NCI-H1417 treated with DMSO at 0.1 percent for 48 hours (cell line): Measurements from ENCODE around the gene RBP5.
"Not testable (repeated sequence)": the region's sequence is repeated elsewhere in the genome, so short reads cannot be mapped to it uniquely, and the experiment has no call there.

Experiments
- DNase-seq: peaks from one replicate; lab custom pipeline; 2025; lab: John Stamatoyannopoulos, UW

The RBP5 gene

DNA sequence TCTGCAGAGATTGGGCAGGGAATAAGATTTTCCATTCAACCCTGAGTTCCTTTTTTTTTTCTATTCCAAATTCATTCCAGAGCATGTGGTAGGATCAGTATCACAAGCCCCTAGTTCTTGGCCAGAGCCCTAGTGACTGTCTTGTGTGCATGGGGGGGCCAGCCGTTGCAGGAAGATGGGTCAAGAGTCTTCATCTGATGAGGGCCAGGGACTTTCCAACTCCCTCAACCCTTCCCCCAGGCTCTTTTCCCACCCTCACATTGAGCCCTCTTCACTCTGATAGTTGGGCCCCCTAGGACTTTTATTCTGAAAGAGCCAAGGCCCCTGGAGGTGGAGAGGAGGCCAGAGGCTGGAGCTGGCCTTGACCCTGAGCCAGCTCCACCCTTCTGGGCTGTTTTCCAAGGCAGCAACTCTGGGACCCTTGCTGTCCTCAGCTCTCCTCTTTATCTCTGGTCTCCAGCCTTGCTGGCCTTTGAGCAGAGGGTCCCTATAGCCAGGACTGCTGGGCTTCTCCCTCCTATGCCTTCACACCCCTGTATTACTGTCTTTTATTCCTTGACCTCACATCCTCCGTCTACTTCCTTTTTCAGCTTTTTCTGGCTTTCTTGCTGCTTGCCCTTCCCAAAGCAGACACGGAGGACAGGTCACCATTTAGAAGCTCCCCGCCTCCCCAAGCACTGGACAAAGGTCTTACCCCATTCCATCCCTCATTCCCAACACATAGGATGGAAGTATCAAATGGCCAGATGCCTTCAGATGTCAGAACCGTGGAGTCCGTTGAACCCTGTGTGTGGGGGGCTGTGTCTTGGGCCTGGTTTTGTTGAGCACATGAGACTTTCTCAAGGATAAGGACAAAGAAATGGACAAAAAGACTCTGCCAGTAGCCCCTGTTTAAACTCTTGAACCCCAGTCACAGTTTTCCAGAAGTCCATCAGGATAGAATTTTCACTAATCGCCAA, 5.6 kb downstream of the RBP5 start:
- no peak for DNase-seq

DNA sequence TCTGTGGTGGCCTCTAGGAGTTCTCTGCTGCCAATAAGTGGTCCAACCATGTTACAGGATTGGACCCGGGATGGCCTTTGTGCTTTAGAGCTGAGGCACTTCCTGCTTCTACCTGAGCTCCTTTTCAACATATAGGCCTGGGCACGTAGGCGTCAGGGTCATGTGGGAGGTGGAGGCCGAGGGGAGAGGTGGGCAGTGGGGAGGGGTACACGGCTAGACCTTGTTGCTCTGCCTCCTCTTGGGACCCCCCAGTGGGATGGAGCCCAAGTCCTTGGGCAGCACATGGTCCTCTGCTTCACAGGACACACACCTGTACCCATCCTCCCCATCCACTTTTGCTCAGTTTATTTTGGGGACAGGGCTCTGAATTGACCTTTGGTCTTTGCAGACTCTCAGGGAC, 7.4 kb downstream of the RBP5 start:
- DNase-seq = no peak

DNA sequence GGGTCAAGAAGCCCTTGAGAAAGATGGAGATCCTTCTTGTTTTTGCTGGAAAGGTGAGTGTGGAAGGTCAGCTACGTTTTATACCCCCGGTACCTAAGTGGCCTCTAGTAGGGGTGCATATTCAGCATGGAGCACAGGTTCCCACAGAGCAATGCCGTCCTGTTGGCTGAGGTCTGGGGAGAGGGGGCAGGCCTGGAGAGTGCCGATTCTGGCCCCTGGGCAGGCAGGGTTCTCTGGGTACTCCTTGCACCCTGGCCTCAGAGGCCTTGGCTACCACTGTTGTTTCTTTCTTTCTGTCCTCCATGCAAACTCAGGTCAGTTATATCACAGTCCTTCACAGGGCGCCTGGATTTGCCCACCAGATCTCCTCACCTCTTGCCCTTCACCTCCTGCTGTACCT, 8.5 kb downstream of the RBP5 start:
- DNase-seq = no peak

DNA sequence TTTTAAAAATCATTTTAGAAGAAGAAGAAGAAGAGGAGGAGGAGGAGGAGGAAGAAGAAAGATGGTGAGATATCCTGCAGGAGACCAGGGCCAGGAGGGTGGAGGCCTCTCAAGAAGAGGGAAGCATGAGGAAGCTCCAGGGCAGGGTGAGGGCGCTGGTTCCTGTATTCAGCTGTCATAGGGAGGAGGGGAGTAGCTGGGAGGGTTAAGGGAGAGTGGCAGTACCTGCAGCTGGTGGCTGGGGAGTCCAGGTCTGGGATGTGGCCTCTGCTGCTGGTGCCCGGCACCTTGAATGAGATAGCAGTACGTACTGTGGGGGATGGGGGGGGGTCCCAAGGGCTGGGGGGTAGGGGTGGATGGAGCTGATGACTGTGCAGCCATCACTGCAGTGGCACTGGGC, 9.8 kb downstream of the RBP5 start:
- no peak for DNase-seq

DNA sequence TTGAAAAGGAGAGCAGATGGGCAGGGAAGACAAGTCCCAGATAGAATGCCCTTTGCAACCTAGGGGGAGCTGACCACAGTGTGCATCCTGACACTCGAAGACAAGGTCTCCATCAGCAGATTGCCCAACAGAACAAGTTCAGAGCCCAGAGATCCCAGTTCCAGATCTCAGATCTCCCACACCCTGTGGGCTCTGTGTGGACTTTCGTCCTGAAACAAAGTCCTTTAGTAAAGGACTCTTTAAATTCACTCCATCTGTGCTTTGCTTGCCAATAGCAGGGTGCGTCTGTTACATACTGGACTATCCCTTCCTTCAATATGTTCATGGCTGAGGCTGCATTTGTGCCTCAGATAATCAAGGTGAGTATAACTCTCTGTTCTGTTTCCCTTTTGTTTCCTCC, 11.0 kb downstream of the RBP5 start:
- no peak for DNase-seq

DNA sequence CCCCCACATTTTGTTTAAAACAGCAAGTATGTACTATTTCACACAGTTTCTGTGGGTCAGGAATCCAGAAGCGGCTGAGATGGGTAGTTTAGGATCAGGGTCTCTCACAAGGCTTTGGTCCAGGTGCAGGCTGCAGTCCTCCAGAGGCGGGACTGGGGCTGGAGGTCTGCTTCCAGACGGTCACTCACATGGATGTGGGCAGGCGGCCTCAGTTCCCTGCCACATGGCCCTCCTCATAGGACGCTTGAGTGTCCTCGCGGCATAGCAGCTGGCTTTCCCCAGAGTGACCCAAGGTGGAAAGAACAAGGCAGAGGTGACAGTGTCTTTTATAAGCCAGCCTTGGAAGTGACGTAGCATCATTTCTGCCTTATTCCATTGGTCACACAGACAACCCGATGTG, 11.8 kb downstream of the RBP5 start:
- DNase-seq = no peak

DNA sequence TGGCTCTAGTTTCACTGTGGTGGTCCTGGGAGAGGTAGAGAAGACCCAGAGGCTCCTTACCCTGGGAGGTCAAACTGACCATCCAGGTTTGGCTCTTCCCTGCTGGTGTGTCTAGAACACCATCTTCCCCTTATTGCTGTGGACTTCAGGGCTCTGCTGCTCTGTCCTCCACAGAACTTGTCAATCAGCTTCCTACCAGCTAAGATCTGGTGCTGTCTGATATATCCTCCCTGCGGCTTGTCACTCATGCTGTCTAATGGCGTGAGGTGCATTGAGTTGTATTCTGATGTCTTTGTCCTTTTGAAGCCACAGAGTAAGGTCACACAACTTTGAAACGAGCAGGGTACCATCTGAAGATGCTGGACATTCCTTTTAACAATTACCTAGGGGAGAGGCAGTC, 12.5 kb downstream of the RBP5 start:
- DNase-seq = no peak

DNA sequence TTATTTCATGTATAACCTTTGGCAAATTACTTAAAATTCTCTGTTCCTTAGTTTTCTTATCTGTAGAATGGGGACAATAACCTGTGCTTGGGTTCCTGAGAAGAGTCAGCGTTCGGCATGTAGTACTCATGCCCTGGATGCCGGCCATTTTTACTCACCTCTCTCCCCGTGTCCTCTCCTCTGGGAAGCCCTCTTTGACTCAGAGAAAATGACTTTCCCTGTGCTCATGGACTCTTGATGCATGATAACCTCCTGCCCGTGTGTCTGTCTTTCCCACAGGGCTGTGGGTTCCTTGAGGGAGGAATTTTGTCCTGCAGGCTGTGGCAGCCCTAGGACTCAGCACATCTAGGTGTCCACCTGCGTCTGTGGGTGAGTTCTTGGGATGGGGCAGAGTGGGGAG, 13.8 kb downstream of the RBP5 start:
- no peak for DNase-seq

DNA sequence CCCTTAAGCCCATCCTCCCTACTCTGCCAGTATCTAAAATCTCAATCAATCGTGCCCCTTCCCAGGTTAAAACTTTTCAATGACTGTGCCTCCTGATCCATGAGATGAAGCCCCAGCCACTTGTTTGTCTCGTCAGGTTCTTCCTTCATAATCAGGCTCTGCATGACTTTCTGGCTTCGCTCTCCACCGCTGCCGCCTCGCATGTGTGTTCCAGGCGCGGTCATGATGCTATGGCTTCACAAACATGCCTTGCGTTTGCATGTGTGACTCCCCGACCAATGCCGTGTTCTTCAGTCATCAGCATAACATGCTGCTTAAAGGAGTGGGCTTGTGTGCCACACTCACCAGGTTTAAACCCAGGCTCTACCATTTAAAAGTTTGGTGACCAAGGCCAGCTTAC, 14.7 kb downstream of the RBP5 start:
- DNase-seq = no peak

DNA sequence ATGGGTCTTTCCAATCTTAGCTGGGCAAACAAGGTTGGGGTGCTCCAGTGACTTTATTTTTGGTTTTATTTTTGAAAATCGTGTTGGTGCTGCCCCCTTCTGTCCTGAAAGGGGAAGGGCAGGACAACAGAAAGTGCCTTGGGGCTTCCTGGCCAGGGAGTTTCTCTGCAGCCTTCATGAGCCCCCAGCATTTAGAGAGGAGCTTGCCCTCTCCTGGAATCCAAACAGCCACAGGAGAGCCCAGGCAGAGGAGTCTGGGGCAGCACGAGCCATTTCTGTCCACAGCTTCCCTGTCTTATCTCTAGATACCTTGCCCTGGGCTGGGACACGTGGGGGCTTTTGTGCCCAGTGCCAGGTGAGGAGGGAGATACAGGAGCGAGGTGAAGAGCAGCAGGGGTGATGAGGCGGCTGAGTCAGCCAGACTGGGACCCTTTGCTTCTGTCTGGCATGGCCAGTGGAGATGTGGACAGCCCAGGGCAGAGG, 15.3 kb downstream of the RBP5 start:
- no peak for DNase-seq

DNA sequence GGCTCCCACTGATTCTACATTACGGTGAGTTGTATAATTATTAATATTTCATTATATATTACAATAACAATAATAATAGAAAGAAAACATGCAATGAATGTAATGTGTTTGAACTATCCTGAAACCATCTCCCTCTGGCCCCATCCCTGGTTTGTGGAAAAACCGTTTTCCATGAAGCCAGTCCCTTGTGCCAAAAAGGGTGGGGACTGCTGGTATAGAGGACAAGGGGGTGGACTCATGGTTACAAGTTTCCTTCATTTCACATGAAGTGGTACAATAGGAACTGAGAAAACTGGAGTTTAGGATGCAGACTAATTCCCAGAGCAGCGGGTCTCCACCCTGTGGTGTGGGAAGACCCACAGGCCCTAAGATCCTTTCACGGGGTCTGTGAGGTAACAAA, 16.6 kb downstream of the RBP5 start:
- no peak for DNase-seq

DNA sequence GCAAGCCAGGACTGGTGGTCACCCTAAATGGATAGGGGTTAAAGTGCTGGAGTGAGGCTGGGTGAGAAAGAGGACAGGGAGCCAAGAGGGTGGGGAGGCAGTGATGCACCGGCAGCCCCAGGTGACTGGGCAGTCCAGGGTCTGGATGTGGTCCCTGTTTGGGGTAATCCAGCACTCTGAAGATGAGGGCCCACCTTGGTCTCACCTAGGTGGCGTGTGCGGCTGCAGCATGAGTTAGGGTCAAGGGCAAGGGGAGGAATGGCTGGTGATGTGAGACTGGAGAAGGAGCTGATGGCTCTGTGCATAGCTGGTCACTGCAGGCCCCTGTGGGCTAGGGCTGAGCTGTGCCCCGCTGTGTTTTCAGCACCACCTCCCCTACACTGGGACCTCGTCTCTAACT, 18.0 kb downstream of the RBP5 start:
- DNase-seq = no peak

DNA sequence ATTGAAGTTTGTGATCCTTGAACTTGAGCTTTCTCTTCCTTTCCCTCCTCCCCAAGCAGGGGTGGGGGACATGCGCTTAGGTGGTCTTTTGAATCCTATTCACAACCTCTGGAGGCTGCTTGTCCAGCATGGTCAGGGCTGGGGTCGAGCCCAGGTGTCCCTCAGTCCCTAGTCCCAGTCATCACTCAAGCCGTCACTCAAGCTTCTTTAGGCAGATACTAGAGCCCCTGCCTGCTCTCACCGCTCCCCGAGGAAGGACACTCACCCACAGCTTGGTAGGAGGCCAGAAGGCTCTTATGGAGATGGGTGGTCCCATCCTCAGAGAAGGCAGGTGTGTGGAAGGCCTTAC, 19.1 kb downstream of the RBP5 start:
- no peak for DNase-seq

DNA sequence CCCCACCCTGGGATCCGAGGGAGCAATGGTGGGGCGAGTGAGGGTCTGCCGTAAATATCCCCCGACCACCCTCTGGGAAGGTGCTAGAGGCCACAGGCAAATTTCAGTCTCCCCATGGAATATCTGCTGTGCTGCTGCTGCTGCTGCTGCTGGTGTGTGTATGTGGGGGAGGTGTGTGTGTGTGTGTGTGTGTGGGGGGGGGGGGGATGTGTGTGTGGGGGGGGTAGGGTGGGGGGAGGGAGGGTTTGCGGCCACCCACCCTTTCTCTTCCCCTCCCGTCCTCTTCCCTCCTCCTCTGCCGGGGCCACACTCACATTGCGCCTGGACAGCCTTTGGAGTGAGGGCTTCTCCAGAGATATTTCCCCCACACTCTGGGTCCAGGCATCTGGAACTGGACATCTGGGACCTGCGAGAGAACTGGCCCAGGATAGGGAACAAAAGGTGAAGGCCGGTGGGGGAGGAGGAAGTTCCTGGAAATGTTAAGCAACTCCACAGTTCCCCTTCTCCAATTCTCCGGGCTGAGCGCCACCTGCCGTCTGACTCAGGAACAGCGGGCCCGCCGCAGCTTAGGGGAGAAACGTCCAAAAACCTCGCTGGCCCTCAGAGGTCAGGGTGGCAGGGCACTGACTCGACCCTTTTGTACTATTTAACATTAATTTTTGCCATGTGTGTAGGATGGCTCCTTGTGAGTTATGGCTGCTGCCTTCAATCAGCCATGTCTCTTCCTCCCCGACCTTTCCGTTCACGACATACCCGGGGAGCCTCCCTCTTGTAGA, 19.7 kb downstream of the RBP5 start, which contains the start of gene C1RL:
Gene C1RL, minus strand, starts transcription at position 419 of the 776 bp plus-strand sequence. Its CDS starts 34 bp downstream, at position 385.
- DNase-seq = peak; percentile 35

DNA sequence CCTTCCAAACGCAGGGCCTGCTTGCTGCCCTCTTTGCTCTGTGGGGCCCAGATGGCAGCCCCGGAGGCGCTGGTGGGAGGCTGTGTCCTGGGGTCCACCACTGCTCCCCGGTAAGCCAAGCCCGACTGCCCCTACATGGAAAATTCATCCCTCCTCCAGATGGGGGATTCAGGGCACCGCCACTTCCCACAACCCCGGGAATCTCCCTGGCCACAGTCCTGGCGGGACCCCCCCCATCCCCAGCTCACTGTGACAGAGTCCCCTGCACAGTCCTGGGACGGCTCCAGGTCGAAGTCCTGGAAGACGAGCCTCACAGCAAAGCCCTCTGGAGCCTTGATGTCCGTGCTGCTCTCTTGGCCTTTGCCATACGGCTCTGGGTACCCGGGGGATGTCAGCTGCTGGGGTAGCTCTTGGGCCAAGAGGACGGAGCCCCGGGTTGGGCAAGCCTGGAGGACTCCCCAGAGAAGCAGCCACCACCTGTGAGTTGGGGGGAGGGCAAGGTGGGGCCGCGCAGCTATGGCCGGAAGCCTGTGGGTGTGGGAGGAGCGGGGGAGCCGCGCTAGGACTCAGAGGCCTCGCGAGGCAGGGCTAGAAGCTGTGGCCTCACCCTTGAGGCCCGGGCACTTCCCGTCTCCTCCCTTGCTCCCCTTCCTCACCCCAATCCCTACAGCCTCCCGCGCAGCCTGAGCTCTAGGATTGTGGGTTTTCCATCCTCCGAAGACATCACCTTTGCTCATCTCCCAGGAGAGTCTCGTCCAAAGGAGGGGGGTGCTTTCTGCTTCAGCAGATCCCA, 20.5 kb downstream of the RBP5 start:
- DNase-seq = no peak

DNA sequence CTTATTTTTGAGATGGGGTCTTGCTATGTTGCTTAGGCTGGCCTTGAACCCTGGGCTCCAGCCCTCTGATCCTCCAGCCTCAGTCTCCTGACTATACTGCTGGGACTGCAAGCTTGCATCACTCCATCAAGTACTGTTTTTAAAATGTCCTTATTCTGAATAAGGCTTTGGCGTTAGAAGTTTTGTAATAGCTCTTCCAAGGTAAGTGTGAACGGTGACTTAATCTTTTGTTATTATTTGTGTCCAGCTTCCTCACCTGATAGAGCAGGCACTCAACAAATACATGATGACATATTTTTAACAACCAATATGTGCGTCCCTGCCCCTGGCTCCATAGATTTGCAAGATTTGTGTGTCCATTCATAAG, 21.1 kb downstream of the RBP5 start:
- no peak for DNase-seq

DNA sequence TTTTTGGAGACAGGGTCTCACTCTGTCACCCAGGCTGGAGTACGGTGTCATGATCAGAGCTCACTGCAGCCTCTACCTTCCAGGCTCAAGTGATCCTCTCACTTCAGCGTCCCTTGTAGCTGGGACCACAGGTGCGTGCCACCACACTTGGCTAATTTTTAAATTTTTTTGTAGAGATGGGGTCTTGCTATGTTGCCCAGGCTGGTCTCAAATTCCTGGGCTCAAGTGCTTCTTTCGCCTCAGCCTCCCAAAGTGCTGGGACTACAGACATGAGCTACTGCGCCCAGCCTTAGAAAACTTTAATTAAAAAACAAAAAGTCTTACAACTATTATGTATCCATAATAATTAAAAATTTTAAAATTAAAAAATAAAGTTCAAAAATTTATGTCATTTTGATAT, 21.5 kb downstream of the RBP5 start:
- DNase-seq = not testable (repeated sequence)

DNA sequence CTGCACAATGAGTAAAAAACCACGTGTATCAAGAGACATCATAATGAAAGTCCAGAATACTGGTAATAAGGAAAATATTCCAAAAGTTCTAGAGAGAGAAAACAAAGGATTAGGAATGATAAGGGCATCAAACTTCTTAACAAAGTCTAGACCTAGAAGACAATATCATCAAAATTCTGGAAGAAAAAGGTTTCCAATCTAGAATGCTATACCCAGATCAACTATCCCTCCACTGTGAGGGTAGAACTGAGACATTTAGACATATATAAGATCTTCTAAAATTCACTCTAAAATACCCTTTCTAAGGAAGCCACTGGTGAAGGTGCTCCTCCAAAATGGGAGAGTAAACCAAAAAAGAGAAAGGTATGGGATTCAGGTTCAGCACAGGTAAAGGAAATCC, 22.6 kb downstream of the RBP5 start:
- DNase-seq = no peak

DNA sequence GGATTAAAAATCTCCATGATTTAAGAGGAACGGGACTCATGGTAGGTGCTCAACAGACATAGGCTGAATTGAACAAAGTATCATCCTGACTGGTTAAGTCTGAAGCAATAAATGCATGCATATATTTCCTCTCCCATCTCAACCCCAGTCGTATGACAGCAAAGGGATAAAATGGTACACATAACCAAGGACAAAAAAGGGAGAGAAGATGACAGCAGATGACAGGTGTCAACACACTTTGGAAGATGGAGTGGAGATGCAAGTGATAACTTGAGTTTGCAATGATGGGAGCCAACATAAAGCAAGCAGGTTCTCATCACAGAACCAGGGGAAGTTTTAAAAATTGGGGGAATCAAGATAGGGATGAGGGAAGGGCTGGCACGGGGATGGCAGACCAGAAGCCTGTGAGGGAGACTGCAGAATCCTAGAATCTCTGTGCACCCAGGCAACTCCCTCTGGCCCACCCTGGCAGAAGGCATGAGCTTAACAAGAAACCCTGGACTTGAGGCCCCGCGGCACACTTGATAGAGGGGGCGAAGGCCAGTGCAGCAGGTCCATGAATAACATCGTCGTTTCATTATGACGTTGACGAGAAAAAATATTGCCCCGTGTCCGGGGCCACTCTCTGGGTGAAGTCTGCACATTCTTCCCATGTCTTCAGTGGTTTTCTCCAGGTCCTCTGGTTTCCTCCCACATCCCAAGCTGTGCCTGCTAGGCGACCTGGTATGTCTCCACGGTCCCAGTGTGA, 24.7 kb downstream of the RBP5 start:
- no peak for DNase-seq

DNA sequence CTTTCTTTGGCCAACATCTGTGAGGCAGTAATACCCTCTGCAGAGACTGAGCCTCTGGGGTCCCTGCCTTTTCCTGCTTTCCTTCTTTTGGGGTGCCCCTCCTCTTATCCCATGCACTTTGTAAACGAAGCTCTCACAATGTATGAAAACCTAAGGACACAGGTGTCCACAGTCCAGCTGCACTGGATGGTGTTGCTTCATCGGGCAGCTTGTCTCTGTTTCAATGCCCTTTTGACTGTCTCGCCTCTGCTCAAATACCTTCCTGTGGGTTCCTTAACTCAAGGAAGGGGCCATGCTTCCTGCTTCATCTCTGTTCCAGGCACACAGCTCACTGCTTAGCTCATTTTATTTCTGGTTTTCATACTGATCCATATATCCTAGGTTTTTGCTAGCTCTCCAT, 26.1 kb downstream of the RBP5 start:
- no peak for DNase-seq

DNA sequence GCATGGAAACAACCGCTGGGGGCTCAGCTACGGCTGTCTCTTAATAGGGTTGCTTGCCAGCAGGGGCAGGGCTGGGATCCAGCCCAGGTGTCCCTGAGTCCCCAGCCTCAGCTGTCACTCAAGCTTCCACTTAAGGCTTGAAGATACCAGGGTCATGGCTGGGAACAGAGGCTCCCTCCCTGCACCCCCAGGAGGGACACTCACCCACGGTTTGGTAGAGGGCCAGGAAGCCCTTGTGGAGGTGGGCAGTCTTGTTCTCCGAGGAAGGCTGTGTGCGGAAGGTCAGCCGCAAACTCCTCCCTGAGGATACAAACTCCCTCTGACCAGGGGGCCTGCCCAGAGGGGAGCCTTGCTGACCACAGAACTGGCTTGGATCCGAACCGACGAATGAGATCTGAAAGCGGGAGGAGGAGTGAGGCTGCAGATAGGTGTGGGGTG, 27.0 kb downstream of the RBP5 start:
- DNase-seq = no peak
